ENCODE results near the gene KCNN4.

DNA sequence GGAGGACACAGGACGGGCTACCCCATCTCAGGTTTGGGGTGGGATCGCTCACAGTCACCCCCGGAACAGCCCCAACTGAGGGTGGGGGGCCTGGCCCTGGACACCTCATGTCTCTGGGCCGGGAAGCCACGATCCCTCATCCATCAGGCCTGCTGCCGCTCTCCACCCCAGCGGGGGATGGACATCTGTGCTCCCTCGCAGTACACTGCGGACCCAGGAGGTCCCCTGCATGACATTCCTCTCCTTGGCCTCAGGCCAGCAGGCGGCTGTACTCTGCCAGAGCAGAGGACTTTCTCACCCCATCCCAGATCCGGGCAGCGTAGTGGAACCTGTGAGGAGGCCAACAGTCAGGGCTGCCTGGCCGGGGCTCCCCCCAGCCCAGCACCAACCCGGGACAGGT is 49.4 kb downstream of the KCNN4 start:
- TF ChIP-seq CTCF (IDR thresholded peaks at IDR 0.05) = no peak
- TF ChIP-seq ZFX (IDR thresholded peaks at IDR 0.05; ENCODE audit: borderline replicate concordance) = no peak

Data from 22Rv1 (cell line).